TTC549 (cell line): ENCODE data around the gene NOC4L.
"Not testable (repeated sequence)": the region's sequence is repeated elsewhere in the genome, so short reads cannot be mapped to it uniquely, and the experiment has no call there.

Source experiments
- FAIRE-seq: peaks from 2 replicates; lab custom pipeline; 2012; peaks lifted over from hg19 to GRCh38; lab: Jason Lieb, UNC

The NOC4L gene

GRCh38 chr12:132144115-132144809 is at the start of gene NOC4L, which contains the start of gene DDX51:
Gene NOC4L, plus strand, starts transcription at chr12:132144457. Its CDS starts 32 bp downstream, at chr12:132144489.
Gene DDX51, minus strand, starts transcription at chr12:132144319. Its CDS starts 23 bp downstream, at chr12:132144296.
- FAIRE-seq = no peak

DNA sequence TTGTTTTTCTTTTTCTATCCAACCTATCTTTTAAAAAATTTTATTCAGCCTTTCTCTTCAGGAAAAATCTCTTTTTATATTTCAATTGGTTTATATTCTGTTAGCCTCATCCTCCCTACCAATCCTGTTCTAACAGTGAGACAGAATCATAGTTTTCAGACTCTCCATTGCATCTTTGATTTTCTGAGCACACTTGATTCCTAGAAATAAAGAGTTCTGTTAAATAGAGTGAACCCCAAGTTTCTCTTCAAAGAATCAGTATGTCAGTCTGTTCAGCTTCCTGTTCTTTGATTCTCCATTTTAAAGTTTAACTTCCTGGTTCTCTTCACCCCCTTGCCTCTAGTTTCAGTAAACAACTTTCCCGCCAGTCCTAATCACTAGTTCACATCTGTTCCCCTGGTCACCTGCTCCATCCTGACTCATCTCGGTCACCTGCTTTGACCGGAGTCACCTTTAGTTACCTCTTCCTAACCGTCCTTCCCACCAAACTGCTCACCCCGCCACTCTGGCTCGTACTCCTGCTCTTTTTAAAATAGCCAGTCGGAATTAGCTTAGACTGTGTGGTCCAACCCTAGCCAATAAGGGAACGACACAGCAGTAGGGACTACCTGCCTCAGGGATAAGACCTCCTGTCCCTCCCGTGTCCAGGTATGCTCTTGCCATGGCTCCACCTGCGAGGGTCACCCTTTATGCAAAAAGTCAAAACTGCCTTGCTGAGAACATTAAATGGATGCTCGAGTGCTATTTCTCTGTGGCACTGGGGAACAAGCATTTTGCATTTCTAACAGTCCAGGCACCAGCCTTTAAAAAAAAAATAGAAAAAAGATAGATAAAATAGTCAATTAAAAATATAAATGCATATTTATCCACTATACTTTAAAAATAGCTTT is 48.5 kb upstream of the NOC4L start:
- FAIRE-seq = no peak

DNA sequence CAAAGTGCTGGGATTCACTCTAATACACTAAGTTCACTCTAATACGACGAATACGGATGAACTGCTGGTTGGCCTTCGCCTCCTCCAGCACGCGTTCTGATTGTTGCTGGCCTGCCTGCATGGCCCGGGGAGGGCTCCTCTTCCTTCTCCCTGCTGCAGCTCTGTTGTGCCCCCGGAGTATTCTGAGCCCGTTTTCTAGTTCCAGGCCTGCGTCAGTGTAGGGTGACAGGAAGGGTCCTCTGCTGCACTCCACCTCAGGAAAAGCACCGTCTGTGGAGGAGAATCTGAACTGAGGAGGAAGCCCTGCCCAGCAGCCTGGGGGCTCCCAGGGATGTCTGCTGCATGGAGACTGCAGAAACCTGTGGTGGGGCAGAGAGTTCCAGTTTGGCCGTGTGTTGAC is 44.5 kb upstream of the NOC4L start:
- FAIRE-seq = no peak

DNA sequence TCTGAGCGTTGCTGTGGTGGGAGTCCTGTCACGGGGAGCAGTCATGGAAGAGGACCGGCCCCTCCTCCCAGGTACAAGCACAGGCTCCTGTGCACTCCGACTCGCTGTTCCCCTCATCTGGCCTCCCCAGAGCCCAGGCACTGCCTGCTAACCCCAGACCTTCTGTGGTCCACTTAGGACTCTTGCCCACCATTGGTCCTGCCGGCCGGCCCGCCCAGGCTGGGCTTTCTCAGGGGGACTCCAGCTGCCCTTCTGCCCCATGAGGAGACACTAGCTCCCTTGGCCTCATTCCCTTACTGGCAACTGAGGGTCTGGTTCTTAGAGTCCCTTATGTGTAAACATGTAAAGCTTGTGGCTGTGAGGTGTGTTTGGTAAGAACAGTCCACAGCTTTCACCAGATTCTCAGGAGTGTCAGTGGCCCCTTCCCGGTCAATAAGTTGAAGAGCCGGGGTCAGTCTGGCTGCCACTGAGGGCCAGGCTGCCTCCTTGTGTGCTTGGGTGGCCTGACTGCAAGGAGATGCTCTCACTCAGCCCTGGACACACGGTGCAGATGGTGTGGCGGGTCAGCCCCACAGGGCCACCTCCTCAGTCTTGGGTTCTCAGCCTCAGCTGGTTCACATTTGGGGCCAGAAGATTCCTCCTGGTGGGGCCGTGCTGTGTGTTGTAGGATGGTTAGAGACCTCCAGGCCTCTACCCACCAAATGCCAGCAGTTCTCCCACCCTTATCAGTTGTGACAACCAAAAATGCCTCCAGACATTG is 43.8 kb upstream of the NOC4L start:
- FAIRE-seq = no peak

DNA sequence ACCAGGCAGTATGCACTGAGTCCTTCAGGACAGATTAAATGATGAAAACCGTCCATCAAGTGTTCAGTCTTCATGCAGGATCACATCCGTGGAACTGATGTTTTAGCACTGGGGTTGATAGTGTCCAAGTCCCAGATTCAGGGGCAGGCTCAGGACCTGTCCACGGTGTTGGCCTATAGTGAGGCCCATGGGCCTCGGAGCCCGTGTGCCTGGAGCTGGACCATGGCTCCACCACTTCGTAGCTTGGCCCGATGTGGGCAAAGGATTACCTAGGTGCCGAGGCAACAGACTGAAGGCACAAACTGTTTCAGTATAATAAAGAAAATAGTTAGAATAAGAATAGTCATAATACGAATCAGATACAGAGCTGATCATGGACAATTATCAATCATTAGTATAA is 42.0 kb upstream of the NOC4L start:
- no peak for FAIRE-seq

DNA sequence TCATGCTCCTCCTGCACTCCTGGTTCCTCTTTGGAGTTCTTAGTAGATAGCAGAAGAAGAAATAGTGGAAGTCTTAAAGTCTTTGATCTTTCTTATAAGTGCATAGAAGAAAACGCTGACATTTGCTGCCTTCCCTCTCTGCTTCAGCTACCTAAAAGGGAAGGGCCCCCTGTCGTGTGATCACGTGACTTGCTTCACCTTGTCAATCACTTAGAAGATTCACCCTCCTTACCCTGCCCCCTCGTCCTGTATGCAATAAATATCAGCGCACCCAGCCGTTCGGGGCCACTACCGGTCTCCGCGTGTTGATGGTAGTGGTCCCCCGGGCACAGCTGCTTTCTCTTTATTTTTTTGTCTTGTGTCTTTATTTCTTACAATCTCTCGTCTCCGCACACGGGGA is 41.2 kb upstream of the NOC4L start:
- FAIRE-seq = not testable (repeated sequence)

GRCh38 chr12:132103542-132104308 is 40.5 kb upstream of the NOC4L start:
- no peak for FAIRE-seq

GRCh38 chr12:132105467-132105866 is 38.8 kb upstream of the NOC4L start:
- no peak for FAIRE-seq

- FAIRE-seq = no peak
Measured at GRCh38 chr12:132106921-132107320, 37.3 kb upstream of the NOC4L start.

GRCh38 chr12:132108211-132108832 is 35.9 kb upstream of the NOC4L start:
- FAIRE-seq = no peak

DNA sequence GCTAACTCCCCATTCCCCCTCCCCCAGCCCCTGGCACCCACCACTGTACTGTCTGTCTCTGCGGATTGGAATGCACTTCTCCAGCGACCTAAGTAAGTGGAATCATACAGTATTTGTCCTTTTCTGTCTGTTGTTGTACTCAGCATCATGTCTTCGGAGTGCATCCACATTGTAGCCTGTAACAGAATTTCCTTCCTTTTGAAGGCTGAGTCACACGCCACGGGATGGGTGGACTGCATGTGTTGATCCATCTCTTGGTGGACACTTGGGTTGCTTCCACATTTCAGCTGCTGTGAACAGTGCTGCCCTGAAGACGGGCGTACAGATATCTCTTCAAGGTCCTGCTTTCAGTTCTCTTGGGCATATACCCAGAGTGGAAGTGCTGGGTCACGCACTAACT is 34.5 kb upstream of the NOC4L start:
- no peak for FAIRE-seq

- FAIRE-seq = no peak
Measured at GRCh38 chr12:132110677-132111076, 33.6 kb upstream of the NOC4L start.

DNA sequence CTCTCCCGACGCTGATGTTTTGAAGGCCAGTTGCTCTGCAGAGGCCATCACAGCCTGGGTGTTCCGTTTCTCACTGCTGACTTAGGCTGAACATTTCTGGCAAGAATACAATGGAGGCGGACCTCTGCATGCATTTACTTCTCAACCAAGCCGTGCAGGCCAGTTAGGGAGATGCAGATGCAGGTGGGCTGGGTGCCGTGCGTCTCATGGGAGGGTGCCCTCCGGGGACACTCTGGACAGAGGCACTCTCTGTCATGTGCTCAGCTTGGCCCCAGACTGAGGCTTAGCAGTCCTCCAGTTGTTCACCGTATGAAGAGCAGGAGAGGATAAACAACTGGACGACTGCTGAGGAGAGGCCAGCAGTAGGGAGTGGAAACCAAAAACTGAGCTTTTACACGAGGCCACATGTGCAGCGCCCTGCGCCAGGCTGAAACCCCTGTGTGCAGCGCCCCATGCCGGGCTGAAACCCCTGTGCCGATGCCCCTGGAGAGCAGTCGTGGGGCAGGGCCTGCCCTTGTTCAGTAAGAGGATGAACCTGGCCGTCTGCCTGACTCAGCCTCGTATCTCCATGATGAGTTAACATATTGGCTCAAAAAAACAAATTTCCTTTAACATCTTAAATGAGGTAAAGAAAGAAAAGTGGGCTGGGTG is 32.5 kb upstream of the NOC4L start:
- no peak for FAIRE-seq

DNA sequence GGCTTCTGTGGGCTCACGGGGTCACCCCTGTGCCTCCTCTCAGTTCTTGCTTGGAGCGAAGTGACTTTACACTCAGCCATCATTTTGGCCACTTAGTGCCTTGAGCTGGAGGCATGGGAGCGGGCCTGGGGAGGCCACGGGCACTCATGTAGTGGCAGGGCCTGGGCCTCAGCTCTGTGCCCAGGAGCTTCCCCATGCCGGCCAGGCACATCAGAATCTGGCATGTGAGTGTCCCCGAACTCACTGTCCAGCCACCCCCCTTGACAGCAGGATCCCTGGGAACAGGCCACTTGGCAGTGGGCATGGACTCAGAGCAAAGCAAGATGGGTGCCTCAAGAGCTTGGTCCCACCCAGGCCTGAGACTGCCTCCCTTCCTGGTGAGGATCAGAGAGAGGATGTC is 29.6 kb upstream of the NOC4L start:
- no peak for FAIRE-seq

GRCh38 chr12:132115500-132115899 is 28.8 kb upstream of the NOC4L start:
- no peak for FAIRE-seq

DNA sequence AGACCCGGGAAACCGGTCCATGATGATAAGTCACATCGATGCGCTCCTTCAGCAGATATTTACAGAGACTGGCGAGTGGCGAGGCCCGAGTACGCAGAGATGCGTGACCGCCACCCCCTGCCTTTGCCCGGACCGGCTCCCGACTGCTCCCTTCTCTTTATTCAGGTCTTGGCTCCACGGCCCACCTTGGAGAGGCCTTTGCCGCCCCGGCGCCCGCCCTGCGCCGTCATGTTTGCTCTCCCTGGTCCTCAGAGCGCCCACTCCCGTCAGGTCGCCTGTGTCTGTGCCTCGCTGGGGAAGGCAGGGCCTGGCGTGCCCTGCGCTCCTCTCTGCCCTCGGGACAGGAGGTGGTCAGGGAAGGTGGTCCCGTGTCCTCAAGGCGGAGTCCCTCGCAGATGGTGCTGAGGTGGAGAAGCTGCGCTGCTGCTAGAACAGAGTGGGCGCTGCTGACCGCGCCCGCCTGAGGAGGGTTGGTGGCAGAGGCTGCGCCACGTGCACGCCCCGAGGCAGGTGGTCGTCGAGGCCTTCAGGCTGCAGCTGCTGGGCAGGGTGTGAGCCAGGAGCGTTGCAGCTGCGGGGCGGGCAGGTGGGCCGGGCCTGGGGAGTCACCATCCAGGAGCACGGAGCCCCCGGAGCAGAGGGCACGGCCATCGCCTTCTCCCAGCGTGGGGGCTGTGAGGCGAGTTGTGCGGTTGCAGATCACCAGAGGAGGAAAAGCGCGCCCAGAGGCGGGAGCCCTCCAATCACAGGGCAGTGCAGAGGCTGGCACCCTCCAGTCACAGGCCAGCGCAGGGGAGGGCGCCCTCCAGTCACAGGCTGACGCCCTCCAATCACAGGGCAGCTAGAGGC is 27.3 kb upstream of the NOC4L start:
- no peak for FAIRE-seq

DNA sequence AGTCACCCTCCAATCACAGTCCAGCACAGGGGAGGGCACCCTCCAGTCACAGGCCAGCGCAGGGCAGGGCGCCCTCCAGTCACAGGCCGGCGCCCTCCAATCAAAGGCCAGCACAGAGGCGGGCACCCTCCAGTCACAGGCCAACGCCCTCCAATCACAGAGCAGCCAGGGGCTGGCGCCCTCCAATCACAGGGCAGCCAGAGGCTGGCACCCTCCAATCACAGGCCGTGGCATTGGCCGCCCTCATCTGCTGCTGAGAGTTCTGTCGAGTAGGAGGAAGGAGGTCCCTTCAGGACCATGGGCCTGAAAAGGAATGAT is 26.7 kb upstream of the NOC4L start:
- FAIRE-seq = no peak

GRCh38 chr12:132118876-132119275 is 25.4 kb upstream of the NOC4L start:
- no peak for FAIRE-seq

DNA sequence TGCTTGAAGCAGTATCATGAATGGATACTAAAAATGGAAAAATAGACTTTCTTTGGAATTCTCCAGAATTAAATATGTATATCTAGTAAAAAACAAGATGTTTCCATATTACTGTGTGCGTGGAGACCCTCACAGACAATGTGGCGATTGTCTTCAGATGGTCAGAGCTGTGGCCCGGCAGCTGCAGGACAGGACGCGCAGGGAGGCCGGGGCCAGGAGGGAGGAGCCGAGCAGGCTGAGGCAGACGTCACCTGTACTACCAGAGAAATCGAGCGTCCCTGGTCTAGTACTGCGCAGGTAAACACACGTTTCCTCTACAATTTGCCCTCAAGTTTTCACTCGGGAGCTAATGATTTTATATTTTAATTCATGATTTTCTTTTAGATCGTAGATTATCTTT is 23.0 kb upstream of the NOC4L start:
- no peak for FAIRE-seq
